Measurements from ENCODE around the gene NSMCE1.

Gene NSMCE1

DNA sequence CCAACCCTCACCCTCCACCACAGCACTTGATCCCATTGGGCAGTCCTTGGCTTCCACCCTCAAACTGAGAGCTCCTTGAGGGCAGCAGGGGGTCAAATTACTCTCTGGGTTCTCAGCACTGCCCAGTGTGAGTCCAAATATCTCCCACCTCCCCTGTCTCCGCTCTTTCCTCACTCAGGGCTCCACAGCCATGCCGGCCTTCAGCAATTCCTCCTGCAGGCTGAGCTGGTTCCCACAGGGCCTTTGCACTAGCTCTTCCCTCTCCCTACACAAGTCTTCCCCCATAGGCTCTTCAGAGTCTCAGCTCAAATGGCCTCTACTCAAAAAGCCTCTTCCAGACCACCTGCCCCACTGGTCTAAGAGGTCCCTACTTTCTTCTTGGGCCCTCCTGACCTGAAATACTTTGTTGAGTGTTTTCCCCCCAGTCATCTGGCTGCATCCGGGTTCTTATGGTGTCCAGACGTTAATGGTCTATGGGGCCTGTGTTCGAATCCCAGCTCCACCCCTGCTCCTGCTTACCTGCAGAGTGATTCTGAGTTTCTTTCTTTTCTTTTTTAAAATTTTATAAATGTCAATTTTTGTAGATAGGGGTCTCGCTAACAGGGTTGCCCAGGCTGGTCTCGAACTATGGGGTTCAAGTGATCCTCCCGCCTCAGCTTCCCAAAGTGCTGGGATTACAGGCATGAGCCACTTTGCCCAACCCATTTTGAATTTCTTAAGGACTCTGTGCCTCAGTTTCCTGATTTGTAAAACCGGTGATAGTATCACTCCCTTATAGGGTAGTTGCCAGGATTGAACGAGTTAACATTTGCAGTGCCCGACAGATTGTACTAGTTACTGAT is 44.2 kb upstream of the NSMCE1 start:
- no CpG with 5 or more reads among the region's 11 CpGs for WGBS (ENCODE audit: extremely low coverage, insufficient coverage, insufficient read length)
- no peak overlapping the region for H4K8ac ChIP-seq (ENCODE audit: low read depth, low read length)
- H3K4ac ChIP-seq (ENCODE audit: low read depth, low read length): no peak overlapping the region
- H2AFZ ChIP-seq (ENCODE audit: insufficient read depth, low read length, poor library complexity): no peak overlapping the region
- H3K14ac ChIP-seq (ENCODE audit: low read length): no peak overlapping the region
- no peak overlapping the region for H3K27ac ChIP-seq (ENCODE audit: low read depth, low read length)
- H2BK12ac ChIP-seq (ENCODE audit: low read length): no peak overlapping the region
- H3K4me3 ChIP-seq (ENCODE audit: low read depth, low read length): no peak overlapping the region
- peak overlapping the region; percentile 81 for H3K4me2 ChIP-seq (ENCODE audit: low read length)
- H3K9ac ChIP-seq (ENCODE audit: low read length): no peak overlapping the region
- H3K4me1 ChIP-seq (ENCODE audit: control insufficient read depth in 1 of 2, insufficient read depth in 2 of 2, low read length in 2 of 2): peaks cover 7 to 13% of the 10 kb centered on the region in 2 experiments
- H2BK5ac ChIP-seq (ENCODE audit: low read depth, low read length, poor library complexity): no peak overlapping the region
- H2AK5ac ChIP-seq (ENCODE audit: low read length): no peak overlapping the region
- H3K36me3 ChIP-seq (ENCODE audit: control insufficient read depth in 1 of 2, insufficient read depth in 2 of 2, low read length in 2 of 2): no peaks in the 10 kb centered on the region
- no peak overlapping the region for H4K91ac ChIP-seq (ENCODE audit: low read depth, low read length)
- H3K79me2 ChIP-seq (ENCODE audit: control insufficient read depth, insufficient read depth, low read length, poor library complexity): peaks cover 8% of the 10 kb centered on the region
- no peak overlapping the region for H3K18ac ChIP-seq (ENCODE audit: low read length)
- H3K23ac ChIP-seq (ENCODE audit: low read length): no peak overlapping the region
- peaks cover 2% of the 10 kb centered on the region for H3K9me3 ChIP-seq (ENCODE audit: insufficient read depth, low read depth, low read length)
- H3K79me1 ChIP-seq (ENCODE audit: low read length): peaks cover 11% of the 10 kb centered on the region
- H4K12ac ChIP-seq (ENCODE audit: low read depth, low read length): no peak overlapping the region
- no peak for DNase-seq
- no peak overlapping the region for H2BK120ac ChIP-seq (ENCODE audit: insufficient read depth, low read length, poor library complexity)
- no peaks in the 10 kb centered on the region for H3K27me3 ChIP-seq (ENCODE audit: insufficient read depth, low read length)

DNA sequence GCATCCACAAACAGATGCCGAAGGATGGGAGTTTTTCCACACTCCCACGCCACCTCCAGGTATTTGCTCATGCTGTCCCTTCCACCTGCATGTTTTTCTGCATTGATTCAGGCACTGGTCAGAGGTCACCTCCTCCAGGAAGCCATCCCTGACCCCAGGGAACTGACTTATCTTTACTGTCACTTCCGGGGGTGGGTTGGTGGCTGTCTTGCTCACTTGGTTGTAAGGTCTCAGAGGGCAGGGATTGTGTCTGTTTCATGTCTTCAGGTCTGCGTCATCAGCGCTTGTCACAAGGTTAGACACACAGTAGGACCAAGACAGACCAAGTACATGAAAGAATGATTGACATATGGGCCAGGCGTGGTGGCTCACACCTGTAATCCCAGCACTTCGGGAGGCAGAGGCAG is 43.3 kb upstream of the NSMCE1 start:
- Histone ChIP-seq H2AK5ac (ENCODE audit: low read length) (no peak overlapping the region), H3K23ac (ENCODE audit: low read length) (no peak overlapping the region), H3K36me3 (ENCODE audit: control insufficient read depth in 1 of 2, insufficient read depth in 2 of 2, low read length in 2 of 2) (no peaks in the 10 kb centered on the region), H3K9ac (ENCODE audit: low read length) (no peak overlapping the region), H2BK12ac (ENCODE audit: low read length) (no peak overlapping the region), H2BK5ac (ENCODE audit: low read depth, low read length, poor library complexity) (no peak overlapping the region), H3K14ac (ENCODE audit: low read length) (no peak overlapping the region), H3K4me3 (ENCODE audit: low read depth, low read length) (no peak overlapping the region), H3K4me2 (ENCODE audit: low read length) (no peak overlapping the region), H4K91ac (ENCODE audit: low read depth, low read length) (no peak overlapping the region), H3K27me3 (ENCODE audit: insufficient read depth, low read length) (no peaks in the 10 kb centered on the region), H3K79me1 (ENCODE audit: low read length) (peaks cover 11% of the 10 kb centered on the region), H3K27ac (ENCODE audit: low read depth, low read length) (no peak overlapping the region), H3K79me2 (ENCODE audit: control insufficient read depth, insufficient read depth, low read length, poor library complexity) (peaks cover 8% of the 10 kb centered on the region), H4K8ac (ENCODE audit: low read depth, low read length) (no peak overlapping the region), H3K18ac (ENCODE audit: low read length) (no peak overlapping the region), H2BK120ac (ENCODE audit: insufficient read depth, low read length, poor library complexity) (no peak overlapping the region), H3K4ac (ENCODE audit: low read depth, low read length) (no peak overlapping the region), H2AFZ (ENCODE audit: insufficient read depth, low read length, poor library complexity) (no peak overlapping the region), H3K4me1 (ENCODE audit: control insufficient read depth in 1 of 2, insufficient read depth in 2 of 2, low read length in 2 of 2) (peaks cover 7 to 13% of the 10 kb centered on the region in 2 experiments), H4K12ac (ENCODE audit: low read depth, low read length) (no peak overlapping the region), H3K9me3 (ENCODE audit: insufficient read depth, low read depth, low read length) (no peaks in the 10 kb centered on the region)
- no CpG with 5 or more reads among the region's 7 CpGs for WGBS (ENCODE audit: extremely low coverage, insufficient coverage, insufficient read length)
- DNase-seq: no peak

DNA sequence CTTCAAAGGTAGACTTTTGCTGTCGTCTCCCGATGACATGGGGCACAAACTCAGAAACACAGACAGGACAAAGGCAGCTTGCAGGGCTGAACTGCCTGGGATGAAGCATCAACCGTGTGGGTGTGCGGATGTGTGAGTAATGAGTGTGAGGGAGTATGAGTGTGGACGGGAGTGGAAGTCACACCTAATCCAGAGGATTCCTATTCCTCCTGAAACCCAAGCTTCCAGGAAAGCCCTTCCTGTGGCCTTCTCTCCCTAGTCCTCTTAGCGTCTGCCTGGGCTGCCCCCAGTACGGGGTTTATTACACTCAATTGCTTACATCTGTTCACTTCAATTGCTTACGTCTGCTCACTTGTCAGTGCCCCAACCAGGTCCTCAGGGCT is 42.9 kb upstream of the NSMCE1 start:
- Histone ChIP-seq H3K27me3 (ENCODE audit: insufficient read depth, low read length) (no peaks in the 10 kb centered on the region), H3K9me3 (ENCODE audit: insufficient read depth, low read depth, low read length) (no peaks in the 10 kb centered on the region), H3K4ac (ENCODE audit: low read depth, low read length) (no peak overlapping the region), H3K9ac (ENCODE audit: low read length) (no peak overlapping the region), H4K8ac (ENCODE audit: low read depth, low read length) (no peak overlapping the region), H3K79me1 (ENCODE audit: low read length) (peaks cover 11% of the 10 kb centered on the region), H3K18ac (ENCODE audit: low read length) (no peak overlapping the region), H4K12ac (ENCODE audit: low read depth, low read length) (no peak overlapping the region), H2AK5ac (ENCODE audit: low read length) (no peak overlapping the region), H3K23ac (ENCODE audit: low read length) (no peak overlapping the region), H2AFZ (ENCODE audit: insufficient read depth, low read length, poor library complexity) (no peak overlapping the region), H3K4me1 (ENCODE audit: control insufficient read depth in 1 of 2, insufficient read depth in 2 of 2, low read length in 2 of 2) (peaks cover 7 to 13% of the 10 kb centered on the region in 2 experiments), H2BK120ac (ENCODE audit: insufficient read depth, low read length, poor library complexity) (no peak overlapping the region), H2BK5ac (ENCODE audit: low read depth, low read length, poor library complexity) (no peak overlapping the region), H3K79me2 (ENCODE audit: control insufficient read depth, insufficient read depth, low read length, poor library complexity) (peaks cover 8% of the 10 kb centered on the region), H3K4me3 (ENCODE audit: low read depth, low read length) (no peak overlapping the region), H3K27ac (ENCODE audit: low read depth, low read length) (no peak overlapping the region), H3K14ac (ENCODE audit: low read length) (no peak overlapping the region), H3K4me2 (ENCODE audit: low read length) (no peak overlapping the region), H2BK12ac (ENCODE audit: low read length) (no peak overlapping the region), H4K91ac (ENCODE audit: low read depth, low read length) (no peak overlapping the region), H3K36me3 (ENCODE audit: control insufficient read depth in 1 of 2, insufficient read depth in 2 of 2, low read length in 2 of 2) (no peaks in the 10 kb centered on the region)
- no peak for DNase-seq
- WGBS (ENCODE audit: extremely low coverage, insufficient coverage, insufficient read length): no CpG with 5 or more reads among the region's 8 CpGs

DNA sequence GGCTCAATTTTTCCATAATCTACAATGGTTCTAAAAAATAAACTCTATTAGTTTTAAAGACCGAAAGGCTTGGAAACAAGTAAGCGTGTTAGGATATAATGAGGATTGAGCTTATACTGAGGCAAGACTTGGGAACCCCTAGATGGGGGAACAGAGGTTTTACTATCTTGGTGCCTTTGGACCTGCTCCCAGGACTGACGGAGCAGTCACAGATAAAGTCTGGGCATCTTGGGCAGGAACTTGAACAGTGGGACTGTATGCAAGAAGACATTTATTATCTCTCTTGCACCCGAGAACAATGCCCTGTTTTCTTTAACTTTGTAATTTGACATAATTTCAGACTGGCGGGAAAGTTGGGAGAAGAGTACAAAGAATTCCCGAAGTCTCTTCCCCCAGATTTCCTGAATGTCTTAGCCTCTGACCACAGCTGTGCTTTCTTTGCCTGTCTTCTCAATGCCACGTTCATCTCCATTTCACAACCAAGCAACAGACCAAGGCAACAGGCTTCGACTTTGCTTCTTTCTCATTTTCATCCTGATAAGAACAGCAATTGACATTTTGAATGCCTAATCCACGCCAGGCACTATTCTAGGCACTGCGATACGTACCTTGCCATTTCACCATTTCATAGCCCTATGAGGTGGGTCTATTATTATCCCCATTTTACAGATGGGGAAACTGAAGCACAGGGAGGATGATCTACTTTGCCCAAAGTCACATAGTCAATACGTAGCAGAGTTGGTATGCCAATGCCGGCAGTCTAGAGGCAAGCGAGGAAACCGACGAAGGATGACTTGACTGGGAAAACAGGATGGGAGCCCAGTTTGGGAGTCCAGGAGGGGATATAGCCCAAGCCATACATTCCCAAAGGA is 42.2 kb upstream of the NSMCE1 start:
- H2BK120ac ChIP-seq (ENCODE audit: insufficient read depth, low read length, poor library complexity): no peak overlapping the region
- H2AFZ ChIP-seq (ENCODE audit: insufficient read depth, low read length, poor library complexity): no peak overlapping the region
- H4K12ac ChIP-seq (ENCODE audit: low read depth, low read length): no peak overlapping the region
- H2BK12ac ChIP-seq (ENCODE audit: low read length): no peak overlapping the region
- peaks cover 7 to 13% of the 10 kb centered on the region in 2 experiments for H3K4me1 ChIP-seq (ENCODE audit: control insufficient read depth in 1 of 2, insufficient read depth in 2 of 2, low read length in 2 of 2)
- H2AK5ac ChIP-seq (ENCODE audit: low read length): no peak overlapping the region
- H3K9me3 ChIP-seq (ENCODE audit: insufficient read depth, low read depth, low read length): no peaks in the 10 kb centered on the region
- peaks cover 8% of the 10 kb centered on the region for H3K79me2 ChIP-seq (ENCODE audit: control insufficient read depth, insufficient read depth, low read length, poor library complexity)
- H4K91ac ChIP-seq (ENCODE audit: low read depth, low read length): no peak overlapping the region
- no CpG with 5 or more reads among the region's 16 CpGs for WGBS (ENCODE audit: extremely low coverage, insufficient coverage, insufficient read length)
- no peak overlapping the region for H3K27ac ChIP-seq (ENCODE audit: low read depth, low read length)
- no peak overlapping the region for H3K23ac ChIP-seq (ENCODE audit: low read length)
- H2BK5ac ChIP-seq (ENCODE audit: low read depth, low read length, poor library complexity): no peak overlapping the region
- H3K4me3 ChIP-seq (ENCODE audit: low read depth, low read length): no peak overlapping the region
- no peak for DNase-seq
- no peak overlapping the region for H3K4ac ChIP-seq (ENCODE audit: low read depth, low read length)
- H4K8ac ChIP-seq (ENCODE audit: low read depth, low read length): no peak overlapping the region
- no peak overlapping the region for H3K9ac ChIP-seq (ENCODE audit: low read length)
- H3K36me3 ChIP-seq (ENCODE audit: control insufficient read depth in 1 of 2, insufficient read depth in 2 of 2, low read length in 2 of 2): no peaks in the 10 kb centered on the region
- no peak overlapping the region for H3K18ac ChIP-seq (ENCODE audit: low read length)
- H3K4me2 ChIP-seq (ENCODE audit: low read length): no peak overlapping the region
- no peaks in the 10 kb centered on the region for H3K27me3 ChIP-seq (ENCODE audit: insufficient read depth, low read length)
- H3K79me1 ChIP-seq (ENCODE audit: low read length): peaks cover 11% of the 10 kb centered on the region
- no peak overlapping the region for H3K14ac ChIP-seq (ENCODE audit: low read length)
